PC-3 (cell line): ENCODE measurements around the gene FAM13A.

Experiments used
- EZH2 ChIP-seq: fragments of 300-600 bp; sonication (generic); IDR thresholded peaks from one replicate; pipeline ENCODE4 v1.6.1; 2017; ENCODE audit warnings: antibody characterized with exemption, mild to moderate bottlenecking, low read length; ENCODE audit not compliant: unreplicated experiment
- EZH2phosphoT487 ChIP-seq: fragments of 300-600 bp; sonication (generic); IDR thresholded peaks from 2 replicates; pipeline ENCODE4 v1.6.1; 2018; ENCODE audit warnings: mild to moderate bottlenecking, antibody characterized with exemption, low read length, borderline replicate concordance
- TF ChIP-seq, protein P1 (sequence below): fragments of 300-600 bp; sonication (generic); conservative IDR thresholded peaks from 2 replicates; pipeline ENCODE4 v1.5.1; 2017; ENCODE audit warnings: antibody characterized with exemption, low read depth, mild to moderate bottlenecking, low read length

DNA sequence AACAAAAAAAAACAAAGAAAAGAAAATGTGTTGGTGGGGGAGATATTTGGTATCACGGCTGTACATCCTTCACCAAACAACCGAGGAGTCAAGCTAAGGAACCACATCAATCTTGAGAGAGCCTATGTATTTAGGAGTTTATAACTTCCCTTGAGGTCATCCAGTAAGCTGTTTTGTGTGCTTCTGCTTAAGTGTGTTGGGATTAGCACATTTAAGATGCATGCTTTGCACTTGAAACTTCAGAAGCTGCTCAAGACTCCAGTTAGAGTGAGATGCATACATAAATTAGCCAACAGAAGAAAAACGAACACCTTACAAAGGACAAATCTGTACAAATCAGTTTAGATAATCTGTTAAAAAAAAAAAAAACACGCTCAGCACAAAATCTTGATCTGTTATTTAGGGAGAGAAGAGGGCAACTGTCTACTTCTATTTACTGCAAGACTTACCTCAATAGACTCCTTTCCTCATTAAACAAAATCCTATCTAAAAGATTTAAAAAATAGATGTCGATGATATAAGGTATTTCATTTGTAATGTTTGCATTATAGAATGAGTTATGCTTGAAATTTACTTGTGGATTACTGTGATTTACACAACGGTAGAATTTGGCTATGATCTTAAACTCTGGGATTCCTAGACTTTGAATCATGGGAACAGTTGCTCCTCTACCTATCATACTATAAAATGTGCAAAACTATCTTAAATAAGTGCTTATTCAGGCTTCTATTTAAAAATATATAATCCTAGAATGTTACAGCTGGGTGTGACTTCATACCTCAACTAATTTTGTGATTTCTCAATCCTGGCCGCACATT is 305.5 kb downstream of the FAM13A start:
- TF ChIP-seq, protein P1, sequence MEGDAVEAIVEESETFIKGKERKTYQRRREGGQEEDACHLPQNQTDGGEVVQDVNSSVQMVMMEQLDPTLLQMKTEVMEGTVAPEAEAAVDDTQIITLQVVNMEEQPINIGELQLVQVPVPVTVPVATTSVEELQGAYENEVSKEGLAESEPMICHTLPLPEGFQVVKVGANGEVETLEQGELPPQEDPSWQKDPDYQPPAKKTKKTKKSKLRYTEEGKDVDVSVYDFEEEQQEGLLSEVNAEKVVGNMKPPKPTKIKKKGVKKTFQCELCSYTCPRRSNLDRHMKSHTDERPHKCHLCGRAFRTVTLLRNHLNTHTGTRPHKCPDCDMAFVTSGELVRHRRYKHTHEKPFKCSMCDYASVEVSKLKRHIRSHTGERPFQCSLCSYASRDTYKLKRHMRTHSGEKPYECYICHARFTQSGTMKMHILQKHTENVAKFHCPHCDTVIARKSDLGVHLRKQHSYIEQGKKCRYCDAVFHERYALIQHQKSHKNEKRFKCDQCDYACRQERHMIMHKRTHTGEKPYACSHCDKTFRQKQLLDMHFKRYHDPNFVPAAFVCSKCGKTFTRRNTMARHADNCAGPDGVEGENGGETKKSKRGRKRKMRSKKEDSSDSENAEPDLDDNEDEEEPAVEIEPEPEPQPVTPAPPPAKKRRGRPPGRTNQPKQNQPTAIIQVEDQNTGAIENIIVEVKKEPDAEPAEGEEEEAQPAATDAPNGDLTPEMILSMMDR: no peak
- no peak for TF ChIP-seq EZH2phosphoT487
- TF ChIP-seq EZH2: no peak
